ENCODE data around the gene STARD3NL.
"Not testable (repeated sequence)": the region's sequence is repeated elsewhere in the genome, so short reads cannot be mapped to it uniquely, and the experiment has no call there.

STARD3NL gene

GRCh38 chr7:38224392-38224791, 46.3 kb downstream of the STARD3NL start:
- no peak for DNase-seq

GRCh38 chr7:38229386-38229785, 51.3 kb downstream of the STARD3NL start:
- DNase-seq, result no peak

- DNase-seq, result no peak
These were observed 52.0 kb downstream of the STARD3NL start for GRCh38 chr7:38229884-38230642.

GRCh38 chr7:38232502-38233366, 54.7 kb downstream of the STARD3NL start:
- no peak for DNase-seq

- not testable (repeated sequence) for DNase-seq
These were observed 56.7 kb downstream of the STARD3NL start for GRCh38 chr7:38234759-38235158.

GRCh38 chr7:38235606-38236005, 57.6 kb downstream of the STARD3NL start:
- no peak for DNase-seq

- DNase-seq, result not testable (repeated sequence)
These were observed 61.1 kb downstream of the STARD3NL start for GRCh38 chr7:38239129-38239528.

- no peak for DNase-seq
These were observed 63.0 kb downstream of the STARD3NL start for GRCh38 chr7:38241071-38241470.

- no peak for DNase-seq
These were observed 64.8 kb downstream of the STARD3NL start for GRCh38 chr7:38242814-38243213.

- DNase-seq, result not testable (repeated sequence)
These were observed 65.3 kb downstream of the STARD3NL start for GRCh38 chr7:38243345-38243744.

- DNase-seq, result no peak
These were observed 66.5 kb downstream of the STARD3NL start for GRCh38 chr7:38244516-38244915.

GRCh38 chr7:38245409-38245977, 67.4 kb downstream of the STARD3NL start:
- no peak for DNase-seq

- DNase-seq, result no peak
These were observed 70.1 kb downstream of the STARD3NL start for GRCh38 chr7:38248069-38248567.

- not testable (repeated sequence) for DNase-seq
These were observed 71.8 kb downstream of the STARD3NL start for GRCh38 chr7:38249849-38250248.

GRCh38 chr7:38257350-38257677, 79.3 kb downstream of the STARD3NL start:
- DNase-seq, result no peak

GRCh38 chr7:38259157-38259556, 81.1 kb downstream of the STARD3NL start:
- not testable (repeated sequence) for DNase-seq

GRCh38 chr7:38261601-38262000, 83.6 kb downstream of the STARD3NL start:
- DNase-seq, result not testable (repeated sequence)

- DNase-seq, result not testable (repeated sequence)
These were observed 84.0 kb downstream of the STARD3NL start for GRCh38 chr7:38262026-38262425.

- DNase-seq, result no peak
These were observed 84.5 kb downstream of the STARD3NL start for GRCh38 chr7:38262545-38262944.

GRCh38 chr7:38263274-38263673, 85.2 kb downstream of the STARD3NL start:
- DNase-seq, result not testable (repeated sequence)

GRCh38 chr7:38264602-38265001, 86.6 kb downstream of the STARD3NL start:
- DNase-seq, result not testable (repeated sequence)

GRCh38 chr7:38265958-38266357, 87.9 kb downstream of the STARD3NL start:
- not testable (repeated sequence) for DNase-seq

- DNase-seq, result not testable (repeated sequence)
These were observed 91.8 kb downstream of the STARD3NL start for GRCh38 chr7:38269704-38270346.
